HG03439 (cell line): ENCODE results near the gene FAM72A.
A peak's percentile ranks its signal among the peaks of the same experiment; 100 is the strongest.
"Not testable (repeated sequence)": the region's sequence is repeated elsewhere in the genome, so short reads cannot be mapped to it uniquely, and the experiment has no call there.

Source experiments
- ATAC-seq: cut with Tn5 transposase; IDR thresholded peaks from one replicate; pipeline ENCODE4 v1.9.1; 2021; ENCODE audit warnings: mild to moderate bottlenecking, moderate library complexity; ENCODE audit not compliant: unreplicated experiment

The FAM72A gene

DNA sequence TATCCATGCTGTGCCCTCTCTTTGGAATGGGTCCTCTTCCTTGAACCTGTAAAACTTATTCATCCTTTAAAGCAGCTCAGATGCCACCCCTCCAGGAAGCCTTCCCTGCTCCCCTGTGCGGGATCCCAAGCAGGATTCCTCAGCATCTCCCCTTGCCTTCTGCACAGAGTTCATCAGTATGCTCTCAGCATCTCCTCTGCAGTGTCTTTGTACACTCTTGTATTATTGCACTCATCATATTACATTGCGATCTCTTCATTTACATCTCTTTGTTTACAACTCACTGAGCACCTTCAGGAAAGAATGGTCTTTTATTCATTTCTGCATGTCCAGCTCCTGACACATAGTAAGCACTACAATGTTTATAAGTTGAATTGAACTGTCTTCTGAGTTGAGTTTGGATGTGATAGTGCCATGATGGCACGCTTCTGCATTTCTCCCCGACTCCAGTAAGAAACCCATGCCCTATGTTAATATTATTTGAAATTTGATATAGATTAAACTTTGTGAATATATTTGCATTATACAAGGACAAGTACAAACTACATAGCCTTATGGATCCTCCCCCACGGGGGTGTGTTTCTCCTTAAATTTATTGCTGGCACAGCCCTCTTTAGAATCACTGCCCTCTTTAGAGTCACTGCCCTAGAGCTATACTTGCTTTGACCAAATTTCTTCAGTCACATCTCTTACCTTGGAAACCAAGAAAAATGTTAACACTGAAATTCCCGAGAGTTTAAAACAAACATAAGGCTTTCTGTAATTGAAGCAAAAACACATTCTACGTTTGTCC, 13.2 kb upstream of the FAM72A start:
- not testable (repeated sequence) for ATAC-seq

DNA sequence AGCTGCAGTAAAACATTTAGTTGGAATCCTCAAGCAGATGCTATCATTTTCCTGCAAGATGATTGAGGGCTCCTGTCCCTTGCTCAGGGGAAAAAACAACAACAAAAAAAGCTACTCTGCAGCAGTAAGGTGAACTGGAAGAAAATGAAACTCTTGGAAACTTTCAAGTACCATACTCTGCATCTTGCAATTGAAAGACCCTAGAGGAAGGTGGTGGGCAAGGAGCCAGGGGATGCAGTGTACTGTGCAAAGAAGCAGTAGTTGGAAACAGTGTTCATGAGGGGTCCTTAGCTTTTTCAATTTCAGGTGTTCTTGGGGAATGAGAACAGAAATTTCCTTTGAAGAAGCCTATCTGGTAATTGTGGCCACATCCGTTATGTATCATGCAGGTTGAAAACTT, 8.2 kb upstream of the FAM72A start:
- not testable (repeated sequence) for ATAC-seq

DNA sequence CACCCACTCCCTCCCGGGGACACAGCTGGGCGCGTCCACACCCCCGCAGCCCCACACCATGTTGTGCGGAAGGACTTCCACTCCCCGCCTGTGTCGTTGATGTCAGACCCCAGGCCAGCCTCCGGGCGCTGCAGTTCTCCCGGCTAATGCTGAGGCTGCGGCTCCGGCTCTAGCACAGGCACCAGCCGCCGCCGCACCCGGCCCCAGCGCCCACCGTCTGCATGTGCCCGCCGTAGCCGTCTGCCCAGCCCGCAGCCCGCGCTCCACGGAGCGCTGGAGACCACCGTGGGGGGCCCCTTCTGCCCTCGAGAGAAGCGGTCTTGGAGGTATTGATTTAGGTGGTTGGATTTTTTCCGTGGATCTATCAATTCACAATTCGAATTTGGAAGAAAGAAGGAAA, 2.9 kb upstream of the FAM72A start:
- ATAC-seq: not testable (repeated sequence)

DNA sequence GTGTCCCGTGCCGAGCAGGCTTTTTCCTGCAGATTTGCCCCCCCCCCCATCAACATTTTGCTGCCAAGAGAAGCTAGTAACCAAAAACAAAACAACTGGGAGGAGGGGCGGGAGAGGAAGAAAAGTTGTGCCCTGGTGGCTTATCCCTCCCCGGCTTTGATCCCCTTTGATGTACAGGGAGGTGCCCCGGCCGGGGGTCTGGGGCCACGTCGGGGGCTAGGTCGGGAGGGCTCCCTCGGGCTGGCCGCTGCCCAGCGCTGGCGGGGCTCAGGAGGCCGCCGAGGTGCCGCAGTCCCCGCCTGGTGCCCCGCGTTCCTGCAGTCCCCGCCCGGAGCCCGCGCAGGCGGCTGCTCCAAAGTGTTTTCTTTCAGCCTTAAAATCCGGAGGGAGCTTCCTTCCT, 2.2 kb upstream of the FAM72A start:
- ATAC-seq: not testable (repeated sequence)

DNA sequence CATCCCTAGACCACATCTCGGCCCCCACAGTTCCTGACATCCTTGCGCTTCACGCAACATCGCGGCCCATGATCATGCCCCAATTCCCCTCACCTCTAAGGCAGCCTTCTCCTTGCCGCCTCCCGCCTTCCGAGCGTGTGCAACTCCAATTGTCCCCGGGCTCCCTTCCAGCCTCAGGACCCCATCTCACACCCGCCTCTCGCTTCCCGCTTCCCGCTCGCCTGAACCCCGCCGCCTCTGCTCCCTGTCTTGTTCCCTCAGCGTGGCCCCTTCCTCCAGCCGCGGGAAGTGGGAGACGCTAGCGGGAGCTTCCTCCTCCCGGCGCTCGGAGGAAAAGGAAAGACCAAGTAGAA, 1.5 kb upstream of the FAM72A start:
- ATAC-seq: not testable (repeated sequence)

DNA sequence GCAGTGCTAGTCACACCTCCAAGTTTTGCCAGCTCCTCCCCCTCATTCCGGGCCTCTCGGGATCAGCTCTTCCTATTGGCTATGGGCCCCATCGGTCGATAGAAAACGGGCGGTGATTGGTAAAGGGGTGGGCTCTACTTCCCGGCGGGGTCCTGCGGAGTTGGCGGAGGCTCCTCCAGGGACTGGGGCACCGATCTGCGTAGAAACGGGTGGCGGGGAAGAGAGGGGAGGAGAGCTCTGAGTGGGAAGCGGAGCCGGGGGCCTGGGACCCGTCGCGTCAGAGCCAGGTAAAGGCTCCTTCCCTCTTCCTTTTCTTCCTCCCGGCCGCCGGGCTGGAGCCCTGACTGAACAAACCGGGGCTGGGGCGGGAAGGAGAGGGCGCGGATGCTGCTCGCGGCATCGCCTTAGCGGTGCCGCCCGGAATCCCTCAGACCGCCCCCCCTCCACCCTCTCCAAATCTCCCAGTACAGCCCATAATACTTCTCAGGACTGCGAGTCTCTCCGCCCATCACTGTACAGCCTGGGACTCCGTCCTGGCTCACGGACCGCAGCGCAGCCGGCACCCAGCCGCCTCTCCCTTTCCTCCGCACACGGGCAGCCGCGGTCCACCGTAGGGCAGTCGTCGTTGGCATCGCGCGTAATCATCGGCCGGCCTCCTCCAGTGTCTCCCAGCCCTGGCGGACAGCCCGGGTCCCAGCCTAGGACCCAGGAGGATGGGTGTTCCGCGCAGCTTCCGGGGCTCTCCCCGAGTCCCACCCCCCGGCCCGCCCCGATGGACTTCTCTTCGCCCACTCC, 922 bp upstream of the FAM72A start, which contains the start of gene SRGAP2:
SRGAP2 (plus strand) TSS at position 178 of the 795 bp plus-strand sequence. CDS start 2,430 bp downstream, outside the sequence.
- peak; percentile 9 for ATAC-seq

DNA sequence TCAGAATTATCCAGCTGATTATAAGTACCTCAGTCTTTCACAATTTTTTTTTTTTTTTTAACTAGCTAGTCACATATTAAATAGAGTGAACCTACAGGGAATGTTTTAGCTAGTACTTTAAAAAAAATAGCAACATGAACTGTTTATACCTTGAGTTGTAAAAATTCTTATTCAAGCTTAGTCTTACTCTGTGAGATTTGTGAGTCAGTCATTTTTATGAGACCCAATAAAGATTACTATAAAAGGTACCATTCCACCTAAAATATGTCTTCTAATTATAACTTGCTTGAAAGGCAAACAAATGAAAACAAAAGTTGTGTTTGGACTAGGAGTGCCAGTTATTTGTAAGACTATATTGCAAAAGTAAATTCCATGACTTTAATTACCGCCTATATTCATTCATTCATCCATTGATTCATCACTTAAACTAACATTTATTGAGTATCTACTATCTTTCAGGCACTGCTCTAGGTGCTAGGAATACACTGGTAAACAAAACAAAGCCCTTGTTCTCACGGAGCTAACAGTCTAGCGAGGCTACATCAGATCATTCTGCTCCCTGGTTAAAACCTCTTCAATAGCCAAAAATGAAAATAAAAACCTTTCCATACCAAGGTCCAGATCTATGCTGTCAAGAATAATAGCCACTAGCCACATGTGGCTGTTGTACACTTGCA, 5.8 kb downstream of the FAM72A start:
- ATAC-seq: not testable (repeated sequence)

DNA sequence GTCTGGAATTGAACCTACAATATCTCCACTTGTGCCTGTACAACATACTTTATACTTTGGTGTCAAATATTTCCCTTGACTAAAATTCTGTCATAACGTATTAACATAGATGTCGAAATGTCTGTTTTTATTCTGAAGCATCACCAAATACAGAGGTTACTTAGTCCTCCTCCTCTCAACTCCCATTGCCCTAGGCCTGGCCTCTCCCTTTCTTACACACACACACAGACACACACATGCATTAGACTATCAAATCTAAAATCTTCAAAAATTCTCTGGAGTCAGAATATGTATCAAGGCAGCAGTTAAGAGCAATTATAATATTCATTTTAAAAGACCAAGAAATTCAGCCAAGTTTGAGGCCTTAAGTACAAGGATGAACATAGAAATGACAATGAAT, 7.5 kb downstream of the FAM72A start:
- ATAC-seq: not testable (repeated sequence)

DNA sequence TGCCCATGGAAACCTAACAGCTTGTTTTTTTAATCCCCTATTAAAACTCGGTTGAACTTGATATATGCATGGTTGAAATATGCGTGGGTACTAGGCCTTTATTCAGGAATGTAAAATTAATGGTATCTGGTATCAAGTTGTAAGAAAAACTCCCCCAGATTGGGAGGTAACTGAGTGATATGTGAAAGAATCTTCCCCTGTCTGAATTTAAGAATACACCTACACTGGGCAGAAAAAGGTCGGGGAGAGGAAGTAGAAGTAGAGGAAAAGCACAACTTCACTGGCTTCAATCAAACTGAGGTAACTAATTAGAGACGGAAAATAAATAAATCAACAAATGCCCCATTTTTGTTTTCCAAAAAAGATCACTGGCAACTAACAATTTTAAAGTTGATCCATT, 15.8 kb downstream of the FAM72A start:
- ATAC-seq: not testable (repeated sequence)

DNA sequence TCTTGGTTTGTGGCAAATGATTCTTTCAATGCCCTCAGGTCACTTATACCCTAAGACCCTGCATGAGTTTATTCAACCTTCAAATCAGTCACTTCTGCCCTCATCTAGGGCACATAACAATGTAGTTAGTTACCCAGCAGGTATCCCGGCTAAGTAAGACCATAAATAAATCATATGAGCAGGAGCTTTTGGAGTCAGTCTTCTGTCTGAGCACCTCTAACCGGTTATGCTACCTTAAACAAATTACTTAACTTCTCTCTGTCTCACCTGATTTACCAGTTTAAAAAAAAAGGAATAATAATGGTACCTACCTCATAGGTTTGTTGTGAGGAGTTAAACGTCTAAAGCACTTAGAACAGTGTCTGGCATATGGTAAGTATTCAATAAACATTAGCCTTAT, 16.9 kb downstream of the FAM72A start:
- ATAC-seq: not testable (repeated sequence)

DNA sequence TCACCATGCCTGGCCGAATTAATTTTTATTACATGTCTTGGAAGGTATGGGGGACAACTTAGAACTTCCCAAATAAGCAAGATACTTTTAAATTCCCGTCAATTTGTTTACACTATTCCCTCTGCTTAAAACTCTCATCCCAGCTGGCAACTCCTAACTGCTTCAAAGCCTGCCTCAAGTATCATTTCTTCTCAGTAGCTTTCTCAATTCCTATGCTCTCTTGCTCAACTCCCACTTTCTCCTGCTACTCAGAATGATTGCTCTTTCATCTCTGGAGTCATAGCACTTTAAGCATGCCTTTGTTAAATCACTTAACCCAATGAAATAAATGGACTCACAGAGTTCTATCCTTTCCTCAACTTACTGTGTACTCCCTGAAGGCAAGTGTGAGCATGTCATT, 18.9 kb downstream of the FAM72A start:
- ATAC-seq: not testable (repeated sequence)

DNA sequence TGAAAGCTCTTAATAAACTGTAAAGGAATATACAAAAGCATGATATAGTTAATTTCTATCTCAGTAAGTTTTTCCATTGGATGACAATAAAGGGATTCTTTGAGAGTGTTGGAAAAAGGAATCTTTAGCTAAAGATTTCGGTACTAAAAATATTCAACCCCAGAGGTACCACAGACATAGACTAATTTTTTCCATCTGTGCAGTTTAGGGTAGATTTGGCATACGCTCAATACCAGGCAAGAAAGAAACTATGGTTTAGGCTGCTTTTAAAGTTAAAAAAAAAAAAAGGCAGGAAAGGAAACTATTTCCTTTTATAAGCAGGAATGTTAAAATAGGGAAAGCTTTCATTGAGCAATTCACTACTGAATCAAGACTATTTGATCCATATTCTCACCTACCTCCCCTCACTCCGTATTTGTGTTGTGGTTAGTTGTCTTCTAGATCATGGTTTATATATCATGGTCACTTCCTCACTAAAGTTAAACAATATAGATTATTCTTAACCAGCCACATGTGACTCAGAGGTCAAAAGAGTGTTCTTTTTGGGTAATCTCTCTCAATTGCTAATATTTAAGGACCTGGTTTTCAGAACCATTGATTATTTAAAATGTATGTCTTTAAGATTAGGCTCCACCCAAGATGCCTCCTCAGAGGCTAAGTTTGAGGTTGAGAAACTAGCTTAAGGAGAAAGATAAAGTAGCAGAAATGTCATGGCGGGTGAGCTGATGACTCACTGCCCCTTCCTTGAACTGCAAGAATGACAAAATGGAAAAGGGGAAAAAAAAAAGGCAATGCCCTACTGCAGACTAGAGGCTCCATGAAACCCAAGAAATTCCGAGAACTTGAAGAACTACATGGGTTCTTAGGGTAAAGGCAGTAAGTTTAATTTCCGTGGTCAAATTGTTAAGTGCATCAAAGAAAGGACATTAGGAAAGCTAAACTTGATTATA, 20.0 kb downstream of the FAM72A start:
- not testable (repeated sequence) for ATAC-seq

DNA sequence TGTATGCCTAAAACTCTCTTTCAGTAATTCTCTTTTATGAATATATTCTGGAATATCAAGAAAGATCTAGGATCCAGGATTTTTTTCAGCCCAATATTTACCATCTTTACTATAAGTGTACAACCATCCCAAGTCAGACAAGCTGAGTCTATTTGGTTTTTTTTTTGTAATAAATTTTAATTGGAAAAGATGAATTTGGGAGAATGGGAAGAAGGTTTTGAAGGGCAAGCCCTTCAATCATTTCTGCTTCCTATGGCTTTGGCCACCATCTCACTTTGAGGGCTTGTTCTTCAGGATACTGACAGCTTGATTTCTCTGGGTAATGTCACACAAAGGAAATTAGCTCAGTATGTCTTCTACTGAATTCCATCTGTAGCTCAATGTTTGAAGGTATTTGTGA, 23.0 kb downstream of the FAM72A start:
- not testable (repeated sequence) for ATAC-seq

DNA sequence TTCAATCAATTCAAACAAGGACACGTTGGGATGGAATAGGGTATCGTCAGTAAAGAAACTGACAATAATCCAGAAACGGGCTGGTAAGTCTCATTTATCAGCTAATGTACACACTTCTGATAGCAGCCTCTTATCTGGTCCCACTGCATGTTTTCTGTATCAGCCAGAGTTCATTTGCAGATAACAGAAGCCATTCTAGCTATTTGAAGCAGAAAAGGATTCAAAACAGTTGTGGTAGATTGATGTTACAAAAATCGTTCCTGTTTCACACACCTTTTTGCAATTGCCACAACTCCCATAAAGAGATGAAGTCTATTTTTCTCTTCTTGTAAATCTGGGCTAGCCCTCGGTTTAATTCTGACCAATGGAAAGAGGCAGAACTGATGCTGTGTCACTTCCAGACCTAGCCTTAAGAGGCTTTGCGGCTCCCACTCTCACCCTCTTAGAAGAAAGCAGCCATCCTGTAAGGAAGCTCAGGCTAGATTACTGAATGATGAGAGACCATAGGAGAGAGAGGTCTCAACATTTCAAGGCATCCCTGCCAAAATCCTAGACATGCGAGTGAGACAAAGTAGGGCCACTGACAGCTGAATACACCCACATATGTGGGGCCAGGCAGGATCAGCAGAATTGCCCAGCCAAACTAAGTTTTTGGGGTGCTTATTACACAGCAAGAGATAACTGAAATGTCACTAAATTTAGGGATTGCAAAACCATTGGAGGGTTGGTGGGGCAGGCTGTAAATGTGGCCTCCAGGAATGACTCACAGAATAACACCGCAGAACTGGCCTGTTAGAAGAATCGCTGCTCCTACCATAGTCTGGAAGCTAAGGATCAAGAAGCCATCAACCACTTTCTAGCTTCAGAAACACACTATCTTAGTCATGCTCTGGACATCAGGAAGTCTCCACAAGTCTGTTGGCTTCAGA, 24.3 kb downstream of the FAM72A start:
- ATAC-seq: not testable (repeated sequence)

DNA sequence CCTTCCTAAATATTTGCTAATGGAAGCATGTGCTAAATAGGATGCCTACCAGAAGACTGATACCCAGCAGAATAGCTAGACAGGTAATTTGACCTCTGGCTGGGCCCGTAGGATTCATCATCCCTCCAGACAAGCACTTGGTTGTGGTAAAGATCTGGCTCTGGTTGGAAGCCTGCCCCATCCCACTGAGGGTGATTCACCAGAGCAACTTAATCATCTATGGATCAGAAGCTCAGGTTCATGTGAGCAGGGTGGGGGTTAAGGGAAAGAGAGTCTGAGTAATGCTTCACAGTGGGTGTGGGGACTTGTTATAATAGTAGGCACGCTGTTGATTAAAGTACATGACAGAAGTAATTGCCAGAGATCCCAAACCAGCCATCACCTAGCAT, 26.5 kb downstream of the FAM72A start:
- ATAC-seq: not testable (repeated sequence)

DNA sequence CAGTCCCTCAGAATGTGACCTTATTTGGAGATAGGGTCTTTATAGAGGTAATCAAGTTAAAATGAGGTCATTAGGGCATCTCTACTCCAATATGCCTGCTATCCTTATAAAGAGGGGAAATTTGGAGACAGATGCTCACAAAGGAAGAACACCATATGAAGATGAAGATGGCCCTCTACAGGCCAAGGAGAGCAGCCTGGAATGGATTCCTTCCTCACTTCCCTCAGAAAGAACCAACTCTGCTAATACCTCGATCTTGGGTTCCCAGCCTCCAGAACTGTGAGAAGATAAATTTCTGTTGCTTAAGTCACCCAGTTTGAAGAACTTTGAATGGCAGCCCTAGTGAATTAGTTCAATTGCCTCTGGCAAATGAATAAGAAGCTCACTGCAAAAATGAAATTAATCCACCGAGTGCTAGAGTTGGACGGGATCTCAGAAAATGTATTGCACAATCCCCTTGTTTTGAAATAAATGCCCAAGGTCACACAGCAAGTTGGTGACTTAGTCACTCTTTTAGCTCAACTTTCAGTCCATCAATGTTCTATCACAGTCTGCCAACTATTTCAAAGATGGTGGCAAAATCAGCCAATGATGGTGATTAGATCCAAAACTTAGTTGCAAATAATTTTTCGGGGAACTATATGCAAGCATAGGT, 27.1 kb downstream of the FAM72A start:
- not testable (repeated sequence) for ATAC-seq

DNA sequence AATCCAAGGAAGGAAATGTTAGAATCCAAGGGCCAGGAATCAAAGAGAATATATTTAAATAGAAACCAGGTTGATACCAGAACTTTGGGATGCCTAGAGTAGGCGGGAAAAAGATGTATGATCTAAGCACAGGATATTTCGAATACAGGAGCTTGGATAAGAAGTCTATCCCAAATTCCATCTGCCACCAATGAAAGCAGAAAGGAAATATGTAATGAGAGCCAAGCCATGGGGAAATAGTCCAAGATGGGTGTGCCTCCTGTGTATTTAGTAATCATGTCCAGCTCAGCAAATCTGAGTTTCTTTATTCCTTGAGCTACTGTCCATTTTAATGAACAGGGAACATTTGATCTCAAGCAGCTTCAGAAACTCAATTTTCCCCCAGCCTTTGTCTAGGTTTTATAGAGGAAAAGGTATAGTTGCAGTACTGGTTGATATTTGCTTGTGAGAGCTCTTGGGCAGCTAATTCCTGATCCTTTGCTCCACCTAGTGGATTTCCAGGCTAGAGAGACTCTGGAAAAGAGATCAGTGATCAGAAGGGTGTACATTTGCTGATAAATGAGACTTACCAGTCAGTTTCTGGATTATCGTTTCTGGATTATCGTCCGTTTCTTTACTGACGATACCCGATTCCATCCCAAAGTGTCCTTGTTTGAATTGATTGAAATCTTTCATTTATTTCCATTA, 28.3 kb downstream of the FAM72A start:
- not testable (repeated sequence) for ATAC-seq

DNA sequence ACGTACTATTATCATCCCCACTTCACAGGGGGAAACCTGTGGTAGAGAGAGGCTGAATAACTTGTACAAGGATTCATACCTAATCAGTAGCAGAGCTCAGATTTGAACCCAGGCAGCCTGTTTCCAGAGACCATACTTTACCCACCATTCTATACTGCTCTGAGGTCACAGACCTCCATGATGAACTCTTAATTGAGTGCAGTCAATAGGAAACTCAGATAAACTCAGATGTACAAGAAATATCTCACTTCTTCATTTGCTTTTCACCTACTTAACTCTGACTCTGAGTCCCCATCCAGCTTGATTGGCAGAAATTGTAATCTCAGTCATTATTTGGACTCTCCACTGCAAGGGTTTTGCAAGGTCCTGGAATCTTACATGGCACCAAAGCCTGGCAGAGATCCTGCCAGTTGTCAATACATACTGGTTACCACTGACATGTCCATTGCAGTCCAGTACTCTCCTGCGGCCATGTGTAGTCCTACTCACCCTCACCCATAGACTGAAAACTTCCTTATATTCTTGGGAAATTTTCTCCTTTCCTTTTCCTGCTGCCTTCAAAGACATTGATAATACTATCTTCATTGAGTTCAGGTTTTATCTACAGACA, 29.4 kb downstream of the FAM72A start:
- ATAC-seq: not testable (repeated sequence)
